ENCODE measurements around the gene GRAP2. TPM values are rescaled to one million over a fixed set of nuclear protein-coding genes. Genes with fewer than 3 reads are reported as not detected.

The GRAP2 gene
- total and polyA plus RNA-seq, 10 of the 15 experiments (the other 5 are each of a cell fraction or from before 2014, with no cell fraction given) = 3.3 to 79.1 (median 59.6) TPM

DNA sequence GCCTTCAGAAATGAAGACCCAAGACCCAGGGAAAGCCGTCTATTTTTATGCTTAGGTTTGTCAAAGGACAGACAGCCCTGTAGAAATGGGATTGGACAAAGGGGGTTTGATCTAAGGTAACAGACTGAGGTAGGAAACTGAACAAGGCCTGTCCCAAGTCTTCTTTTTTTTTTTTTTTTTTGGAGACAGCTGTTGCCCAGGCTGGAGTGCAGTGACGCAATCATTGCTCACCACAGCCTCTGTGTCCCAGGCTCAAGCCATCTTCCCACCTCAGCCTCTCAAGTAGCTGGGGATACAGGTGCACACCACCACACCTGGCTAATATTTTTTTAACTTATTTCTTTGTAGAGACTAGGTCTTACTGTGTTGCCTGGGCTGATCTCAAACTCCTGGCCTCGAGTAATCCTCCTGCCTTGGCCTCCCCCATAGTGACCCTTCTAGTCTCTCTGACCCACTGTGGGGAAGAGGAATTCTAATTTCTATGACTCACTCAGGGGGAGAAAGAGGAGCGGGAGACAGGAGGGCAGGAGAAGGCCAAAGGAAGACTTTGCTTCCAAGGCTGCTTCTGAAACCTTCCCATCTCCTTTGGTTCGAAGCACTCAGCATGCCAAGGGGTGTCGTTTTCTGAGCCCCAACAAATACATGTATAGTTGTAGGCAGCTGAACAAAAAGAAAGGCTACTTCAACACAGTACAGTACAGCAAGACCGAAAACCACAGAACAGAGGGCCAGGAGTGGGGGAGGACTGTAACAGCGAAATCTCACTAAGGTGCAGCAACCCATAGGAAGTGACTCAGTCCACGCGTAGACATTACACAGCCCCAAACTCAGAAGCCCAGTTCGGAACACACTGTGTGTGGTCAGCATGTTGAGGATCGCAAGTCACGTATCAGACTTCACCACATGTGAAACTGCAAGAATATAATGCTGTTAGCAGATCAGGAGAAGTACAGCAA, 60.2 kb downstream of the GRAP2 start (continued):
- TF ChIP-seq HDGF (IDR thresholded peaks at IDR 0.05) (peak; percentile 61; the same call in 1 of the 2 replicates), POLR2AphosphoS5 (IDR thresholded peaks at IDR 0.05; ENCODE audit: low read length) (0 out of 2 replicates have a peak, but pooled peaks have one; percentile 43), BACH1 (IDR thresholded peaks at IDR 0.05; ENCODE audit: borderline replicate concordance) (peak; percentile 63; the same call in 1 of the 2 replicates), IKZF1 (conservative IDR thresholded peaks at IDR 0.05) (peak; percentile 75), ZNF24 (IDR thresholded peaks at IDR 0.05) (no peak), FOS (IDR thresholded peaks at IDR 0.05; ENCODE audit: borderline replicate concordance, extremely low read depth, insufficient read length) (no peak), SREBF2 (IDR thresholded peaks at IDR 0.05; ENCODE audit: low read length) (no peak), IRF4 (IDR thresholded peaks at IDR 0.05; ENCODE audit: low read depth, low read length) (peak; percentile 89), BHLHE40 (IDR thresholded peaks at IDR 0.05; ENCODE audit: borderline replicate concordance in 1 of 2, low read depth in 2 of 2, low read length in 1 of 2) (peak; percentile 87 to 89)
- TF ChIP-seq, protein P1, sequence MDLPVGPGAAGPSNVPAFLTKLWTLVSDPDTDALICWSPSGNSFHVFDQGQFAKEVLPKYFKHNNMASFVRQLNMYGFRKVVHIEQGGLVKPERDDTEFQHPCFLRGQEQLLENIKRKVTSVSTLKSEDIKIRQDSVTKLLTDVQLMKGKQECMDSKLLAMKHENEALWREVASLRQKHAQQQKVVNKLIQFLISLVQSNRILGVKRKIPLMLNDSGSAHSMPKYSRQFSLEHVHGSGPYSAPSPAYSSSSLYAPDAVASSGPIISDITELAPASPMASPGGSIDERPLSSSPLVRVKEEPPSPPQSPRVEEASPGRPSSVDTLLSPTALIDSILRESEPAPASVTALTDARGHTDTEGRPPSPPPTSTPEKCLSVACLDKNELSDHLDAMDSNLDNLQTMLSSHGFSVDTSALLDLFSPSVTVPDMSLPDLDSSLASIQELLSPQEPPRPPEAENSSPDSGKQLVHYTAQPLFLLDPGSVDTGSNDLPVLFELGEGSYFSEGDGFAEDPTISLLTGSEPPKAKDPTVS (IDR thresholded peaks at IDR 0.05; ENCODE audit: low read depth, low read length) = no peak
- TF ChIP-seq, protein P2, sequence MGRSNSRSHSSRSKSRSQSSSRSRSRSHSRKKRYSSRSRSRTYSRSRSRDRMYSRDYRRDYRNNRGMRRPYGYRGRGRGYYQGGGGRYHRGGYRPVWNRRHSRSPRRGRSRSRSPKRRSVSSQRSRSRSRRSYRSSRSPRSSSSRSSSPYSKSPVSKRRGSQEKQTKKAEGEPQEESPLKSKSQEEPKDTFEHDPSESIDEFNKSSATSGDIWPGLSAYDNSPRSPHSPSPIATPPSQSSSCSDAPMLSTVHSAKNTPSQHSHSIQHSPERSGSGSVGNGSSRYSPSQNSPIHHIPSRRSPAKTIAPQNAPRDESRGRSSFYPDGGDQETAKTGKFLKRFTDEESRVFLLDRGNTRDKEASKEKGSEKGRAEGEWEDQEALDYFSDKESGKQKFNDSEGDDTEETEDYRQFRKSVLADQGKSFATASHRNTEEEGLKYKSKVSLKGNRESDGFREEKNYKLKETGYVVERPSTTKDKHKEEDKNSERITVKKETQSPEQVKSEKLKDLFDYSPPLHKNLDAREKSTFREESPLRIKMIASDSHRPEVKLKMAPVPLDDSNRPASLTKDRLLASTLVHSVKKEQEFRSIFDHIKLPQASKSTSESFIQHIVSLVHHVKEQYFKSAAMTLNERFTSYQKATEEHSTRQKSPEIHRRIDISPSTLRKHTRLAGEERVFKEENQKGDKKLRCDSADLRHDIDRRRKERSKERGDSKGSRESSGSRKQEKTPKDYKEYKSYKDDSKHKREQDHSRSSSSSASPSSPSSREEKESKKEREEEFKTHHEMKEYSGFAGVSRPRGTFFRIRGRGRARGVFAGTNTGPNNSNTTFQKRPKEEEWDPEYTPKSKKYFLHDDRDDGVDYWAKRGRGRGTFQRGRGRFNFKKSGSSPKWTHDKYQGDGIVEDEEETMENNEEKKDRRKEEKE (IDR thresholded peaks at IDR 0.05) = no peak
